Astrocyte (in vitro differentiated cells and primary cell): Measurements from ENCODE around the gene SAMD4A. TPM values are rescaled to one million over a fixed set of nuclear protein-coding genes. Genes with fewer than 3 reads are reported as not detected.

Experiments
- DNase-seq: peaks from one replicate; pipeline ENCODE4 v3.0.0-alpha.2; 2010; ENCODE audit warnings: low read depth
- FAIRE-seq: peaks from 2 replicates; lab custom pipeline; 2011; peaks lifted over from hg19 to GRCh38; lab: Jason Lieb, UNC
- H2AFZ ChIP-seq: 2 replicates; pipeline ENCODE4 v1.6.0; 2012; ENCODE audit warnings: low read depth, low read length, inconsistent platforms
- H3K27ac ChIP-seq: 2 replicates; pipeline ENCODE4 v1.5.1; 2011; ENCODE audit warnings: low read depth, low read length, inconsistent platforms
- H3K27me3 ChIP-seq: 2 replicates; pipeline ENCODE4 v1.6.0; 2011; ENCODE audit warnings: low read length, inconsistent platforms; ENCODE audit not compliant: insufficient read depth
- H3K36me3 ChIP-seq: 2 replicates; pipeline ENCODE4 v1.5.1; 2011; ENCODE audit warnings: low read length, inconsistent platforms; ENCODE audit not compliant: insufficient read depth
- H3K4me1 ChIP-seq: 2 replicates; pipeline ENCODE4 v1.5.1; 2011; ENCODE audit warnings: low read length, inconsistent platforms; ENCODE audit not compliant: insufficient read depth
- H3K4me2 ChIP-seq: 2 replicates; pipeline ENCODE4 v1.6.0; 2012; ENCODE audit warnings: low read length, inconsistent platforms
- H3K4me3 ChIP-seq: 2 replicates; pipeline ENCODE4 v1.5.1; 2011; ENCODE audit warnings: low read depth, mild to moderate bottlenecking, low read length, inconsistent platforms; ENCODE audit not compliant: insufficient read depth
- H3K79me2 ChIP-seq: 2 replicates; pipeline ENCODE4 v1.6.0; 2012; ENCODE audit warnings: mild to moderate bottlenecking, low read length, inconsistent platforms; ENCODE audit not compliant: insufficient read depth
- H3K9ac ChIP-seq: 2 replicates; pipeline ENCODE4 v1.6.0; 2012; ENCODE audit warnings: mild to moderate bottlenecking, low read length, inconsistent platforms
- H3K9me3 ChIP-seq: 2 replicates; pipeline ENCODE4 v1.5.1; 2012; ENCODE audit warnings: low read depth, mild to moderate bottlenecking, low read length, inconsistent platforms; ENCODE audit not compliant: insufficient read depth
- H4K20me1 ChIP-seq: 2 replicates; pipeline ENCODE4 v1.6.0; 2012; ENCODE audit warnings: low read length, inconsistent platforms; ENCODE audit not compliant: insufficient read depth
- H3K27ac Mint-ChIP-seq: one replicate; pipeline ENCODE4 v1.8.0; 2021; ENCODE audit warnings: mild to moderate bottlenecking, mixed read lengths; ENCODE audit not compliant: unreplicated experiment
- H3K27me3 Mint-ChIP-seq: one replicate; pipeline ENCODE4 v1.8.0; 2021; ENCODE audit warnings: low read depth, mixed read lengths; ENCODE audit not compliant: unreplicated experiment
- H3K36me3 Mint-ChIP-seq: one replicate; pipeline ENCODE4 v1.8.0; 2021; ENCODE audit warnings: low read depth, mixed read lengths; ENCODE audit not compliant: unreplicated experiment
- H3K4me1 Mint-ChIP-seq: one replicate; pipeline ENCODE4 v1.8.0; 2021; ENCODE audit warnings: low read depth, mixed read lengths; ENCODE audit not compliant: unreplicated experiment
- H3K4me3 Mint-ChIP-seq: one replicate; pipeline ENCODE4 v1.8.0; 2021; ENCODE audit warnings: mild to moderate bottlenecking, moderate library complexity, mixed read lengths; ENCODE audit not compliant: unreplicated experiment
- H3K9me3 Mint-ChIP-seq: one replicate; pipeline ENCODE4 v1.8.0; 2021; ENCODE audit warnings: mild to moderate bottlenecking, mixed read lengths; ENCODE audit not compliant: unreplicated experiment
- CTCF ChIP-seq: IDR thresholded peaks from 2 replicates; pipeline ENCODE4 v1.5.1; 2011; ENCODE audit warnings: low read depth, mild to moderate bottlenecking, inconsistent platforms, low read length, moderate library complexity; ENCODE audit not compliant: insufficient read depth
- EZH2 ChIP-seq: IDR thresholded peaks from 2 replicates; pipeline ENCODE4 v1.6.1; 2012; ENCODE audit warnings: mild to moderate bottlenecking, low read length, inconsistent platforms; ENCODE audit not compliant: insufficient read depth
- total RNA-seq: library from RNA; stranded (reverse); gene quantifications from 2 replicates; pipeline ENCODE4 v1.2.1, GENCODE V29; 2021

Gene SAMD4A
- total RNA-seq, 1 donor from 2014 or later, result 68.2 TPM

DNA sequence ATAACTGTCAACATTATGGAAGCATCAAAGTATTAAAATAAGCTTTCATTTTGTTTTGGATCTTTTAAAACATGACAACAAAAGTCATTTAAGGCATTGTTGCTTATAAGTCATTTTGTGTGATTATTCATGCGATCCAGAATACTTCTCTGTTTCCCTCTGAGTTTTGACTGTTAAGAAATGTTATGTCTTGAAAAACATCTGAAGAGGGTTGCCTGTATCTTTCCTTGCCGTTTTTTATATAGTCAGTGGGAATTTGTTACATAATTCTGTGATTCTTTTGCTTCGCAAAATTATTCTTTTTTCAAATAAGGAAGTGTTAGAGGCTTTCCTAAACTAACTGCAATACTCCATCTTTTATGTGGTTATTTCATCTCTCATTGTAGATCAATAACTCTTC lies 78.7 kb downstream of the SAMD4A start:
- Histone ChIP-seq H4K20me1 (peaks cover 18% of the 10 kb centered on the region), H3K79me2 (peaks cover 72% of the 10 kb centered on the region), H3K4me3 (no peak overlapping the region), H3K4me1 (peaks cover 35% of the 10 kb centered on the region), H3K27me3 (no peaks in the 10 kb centered on the region), H3K4me2 (no peak overlapping the region), H3K9me3 (no peaks in the 10 kb centered on the region), H2AFZ (no peak overlapping the region), H3K36me3 (no peaks in the 10 kb centered on the region), H3K27ac (no peak overlapping the region), H3K9ac (no peak overlapping the region)
- H3K4me1 Mint-ChIP-seq, result peaks cover 38% of the 10 kb centered on the region
- DNase-seq (no peak), FAIRE-seq (no peak)
- TF ChIP-seq CTCF, result no peak
- TF ChIP-seq EZH2, result no peak
- peaks cover 4% of the 10 kb centered on the region for H3K36me3 Mint-ChIP-seq
- no peaks in the 10 kb centered on the region for H3K27me3 Mint-ChIP-seq
- H3K27ac Mint-ChIP-seq, result peak overlapping the region; percentile 34
- no peak overlapping the region for H3K4me3 Mint-ChIP-seq
- H3K9me3 Mint-ChIP-seq, result no peaks in the 10 kb centered on the region

DNA sequence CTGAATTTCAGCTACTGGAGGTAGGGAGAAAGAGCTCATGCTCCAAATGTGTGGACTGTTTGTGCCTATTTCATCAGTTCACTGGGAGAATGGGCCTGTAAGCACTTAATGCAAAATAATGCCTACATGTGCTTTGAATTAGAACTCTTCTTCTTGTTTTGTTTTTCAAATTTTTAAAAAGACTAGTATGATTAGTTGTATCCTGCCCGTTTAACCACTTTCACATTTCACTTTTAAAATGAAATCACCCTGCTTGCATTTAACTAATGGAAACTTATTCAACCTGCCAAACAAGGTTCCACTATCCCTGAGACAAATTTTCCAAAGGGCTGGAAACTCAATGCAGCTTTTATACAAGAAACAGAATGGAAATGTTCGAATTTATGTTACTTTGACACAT lies 79.7 kb downstream of the SAMD4A start:
- Histone ChIP-seq H2AFZ (no peak overlapping the region), H3K4me1 (peaks cover 45% of the 10 kb centered on the region), H3K9me3 (no peaks in the 10 kb centered on the region), H3K4me2 (no peak overlapping the region), H3K27me3 (no peaks in the 10 kb centered on the region), H3K79me2 (peaks cover 69% of the 10 kb centered on the region), H3K27ac (no peak overlapping the region), H3K9ac (no peak overlapping the region), H3K4me3 (no peak overlapping the region), H4K20me1 (peaks cover 14% of the 10 kb centered on the region), H3K36me3 (no peaks in the 10 kb centered on the region)
- H3K4me1 Mint-ChIP-seq, result peaks cover 39% of the 10 kb centered on the region
- no peak overlapping the region for H3K4me3 Mint-ChIP-seq
- no peaks in the 10 kb centered on the region for H3K27me3 Mint-ChIP-seq
- FAIRE-seq (no peak), DNase-seq (no peak)
- no peak for TF ChIP-seq EZH2
- no peak for TF ChIP-seq CTCF
- H3K9me3 Mint-ChIP-seq, result no peaks in the 10 kb centered on the region
- no peaks in the 10 kb centered on the region for H3K36me3 Mint-ChIP-seq
- H3K27ac Mint-ChIP-seq, result no peak overlapping the region

DNA sequence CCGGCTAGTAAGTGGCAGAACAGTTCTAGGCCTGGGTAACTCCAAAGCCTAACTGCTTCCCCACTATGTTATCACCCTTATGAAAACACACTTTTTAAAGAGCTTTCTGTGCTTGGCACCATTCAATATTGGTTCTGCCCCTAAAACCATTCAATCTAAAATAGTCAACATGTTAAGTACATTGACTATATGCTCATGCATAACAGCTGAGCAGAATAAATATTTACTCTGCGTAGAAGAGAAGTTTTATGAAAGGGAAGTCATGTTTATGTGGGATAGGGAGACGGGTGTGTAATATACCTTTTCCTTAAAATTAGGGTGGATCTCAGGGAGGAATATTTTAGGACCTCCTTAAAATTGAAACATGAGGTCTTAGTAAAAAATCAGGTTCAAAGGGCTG lies 80.5 kb downstream of the SAMD4A start:
- H3K27ac Mint-ChIP-seq, result no peak overlapping the region
- H3K9me3 ChIP-seq, result no peaks in the 10 kb centered on the region
- H3K79me2 ChIP-seq, result peaks cover 63% of the 10 kb centered on the region
- DNase-seq, result no peak
- peaks cover 50% of the 10 kb centered on the region for H3K4me1 ChIP-seq
- no peaks in the 10 kb centered on the region for H3K27me3 ChIP-seq
- no peaks in the 10 kb centered on the region for H3K36me3 Mint-ChIP-seq
- H3K27me3 Mint-ChIP-seq, result no peaks in the 10 kb centered on the region
- H3K4me1 Mint-ChIP-seq, result peaks cover 41% of the 10 kb centered on the region
- no peak overlapping the region for H3K4me2 ChIP-seq
- no peak overlapping the region for H2AFZ ChIP-seq
- TF ChIP-seq CTCF (no peak), EZH2 (no peak)
- no peak overlapping the region for H3K27ac ChIP-seq
- H3K4me3 ChIP-seq, result no peak overlapping the region
- no peaks in the 10 kb centered on the region for H3K36me3 ChIP-seq
- no peaks in the 10 kb centered on the region for H3K9me3 Mint-ChIP-seq
- no peak overlapping the region for H3K9ac ChIP-seq
- no peak overlapping the region for H3K4me3 Mint-ChIP-seq
- H4K20me1 ChIP-seq, result peaks cover 10% of the 10 kb centered on the region
- FAIRE-seq, result no peak
